GM21737 (cell line): ENCODE measurements around the gene CHRNA10.

ENCODE experiments used
- ATAC-seq: cut with Tn5 transposase; IDR thresholded peaks from one replicate; pipeline ENCODE4 v1.9.1; 2021; ENCODE audit warnings: mild to moderate bottlenecking, moderate library complexity; ENCODE audit not compliant: unreplicated experiment

Gene CHRNA10

GRCh38 chr11:3671334-3672254, at the start of gene CHRNA10:
TSS of gene CHRNA10 (minus strand) at chr11:3671384. CDS start at chr11:3671312, 72 bp downstream.
- no peak for ATAC-seq

- ATAC-seq, result no peak
These were observed 41.1 kb upstream of the CHRNA10 start for GRCh38 chr11:3712274-3712673.

- no peak for ATAC-seq
These were observed 39.5 kb upstream of the CHRNA10 start for GRCh38 chr11:3710485-3711259.

GRCh38 chr11:3709977-3710376, 38.8 kb upstream of the CHRNA10 start:
- ATAC-seq, result no peak

- no peak for ATAC-seq
These were observed 36.0 kb upstream of the CHRNA10 start for GRCh38 chr11:3707176-3707575.

- no peak for ATAC-seq
These were observed 32.2 kb upstream of the CHRNA10 start for GRCh38 chr11:3703383-3703782.

- ATAC-seq, result no peak
These were observed 29.7 kb upstream of the CHRNA10 start for GRCh38 chr11:3700910-3701309.

GRCh38 chr11:3700410-3700809, 29.2 kb upstream of the CHRNA10 start:
- no peak for ATAC-seq

GRCh38 chr11:3686751-3687150, 15.6 kb upstream of the CHRNA10 start:
- ATAC-seq, result no peak

GRCh38 chr11:3685923-3686322, 14.7 kb upstream of the CHRNA10 start:
- no peak for ATAC-seq

GRCh38 chr11:3684819-3685172, 13.6 kb upstream of the CHRNA10 start:
- ATAC-seq, result no peak

GRCh38 chr11:3684129-3684818, 13.1 kb upstream of the CHRNA10 start:
- no peak for ATAC-seq

GRCh38 chr11:3683039-3683438, 11.9 kb upstream of the CHRNA10 start:
- no peak for ATAC-seq

- no peak for ATAC-seq
These were observed 7.9 kb upstream of the CHRNA10 start for GRCh38 chr11:3679077-3679476.

GRCh38 chr11:3675971-3676370, 4.8 kb upstream of the CHRNA10 start:
- no peak for ATAC-seq

- ATAC-seq, result no peak
These were observed 3.0 kb upstream of the CHRNA10 start for GRCh38 chr11:3674189-3674588.

- ATAC-seq, result no peak
These were observed 1.4 kb downstream of the CHRNA10 start for GRCh38 chr11:3669742-3670183.

- ATAC-seq, result no peak
These were observed 2.1 kb downstream of the CHRNA10 start for GRCh38 chr11:3669128-3669527.

- no peak for ATAC-seq
These were observed 3.8 kb downstream of the CHRNA10 start for GRCh38 chr11:3667149-3668035.

GRCh38 chr11:3666023-3666530, 5.1 kb downstream of the CHRNA10 start:
- no peak for ATAC-seq
